Psoas muscle (tissue), 8 donors: ENCODE data around the gene EPS8L1. TPM values are rescaled to one million over a fixed set of nuclear protein-coding genes. Genes with fewer than 3 reads are reported as not detected.

Experiments used
- ATAC-seq, 4 donors: fragments of 200-7000 bp; cut with Tn5 transposase; one replicate each; pipeline ENCODE4 v1.9.1; 2020; ENCODE audit warnings: moderate library complexity in 3 of 4, mild to moderate bottlenecking in 2 of 4
- DNase-seq, 2 donors: peaks; one replicate each; pipeline ENCODE4 v3.0.0-alpha.2; 2020
- H3K27ac ChIP-seq: fragments of 200-600 bp; one replicate; pipeline ENCODE4 v1.8.0; 2022
- H3K27me3 ChIP-seq, 3 donors: fragments of 200-600 bp in 1 of 3; one replicate each; pipeline versions ENCODE4 v1.6.1 to v1.8.0; 2013 to 2022; ENCODE audit warnings: low read length in 2 of 3, mild to moderate bottlenecking in 2 of 3, moderate library complexity in 1 of 3; ENCODE audit not compliant: insufficient read depth in 3 of 3
- H3K36me3 ChIP-seq, 2 donors: fragments of 200-600 bp in 1 of 2; one replicate each; pipeline versions ENCODE4 v1.6.1 to v1.8.0; 2013 to 2022; ENCODE audit warnings: low read depth in 1 of 2, mild to moderate bottlenecking in 1 of 2, moderate library complexity in 1 of 2; ENCODE audit not compliant: insufficient read depth in 1 of 2
- H3K4me1 ChIP-seq: fragments of 200-600 bp; one replicate; pipeline ENCODE4 v1.8.0; 2022
- H3K4me3 ChIP-seq: fragments of 200-600 bp; one replicate; pipeline ENCODE4 v1.8.0; 2022; ENCODE audit warnings: mild to moderate bottlenecking
- H3K9me3 ChIP-seq: fragments of 200-600 bp; one replicate; pipeline ENCODE4 v1.8.0; 2022
- CTCF ChIP-seq: fragments of 200-600 bp; IDR thresholded peaks from one replicate; pipeline ENCODE4 v1.8.0; 2022; ENCODE audit warnings: antibody characterized with exemption
- WGBS, 3 donors: extraction: QIAGEN DNeasy Blood & Tissue Kit; methylation state at CpG; one replicate each; pipeline versions ENCODE4 v1.1.6 to v1.1.7; 2013; 5-methylcytosine and 5-hydroxymethylcytosine counted together
- intact Hi-C, 2 donors: fragments of 100-400 bp; cut with DNase I; formaldehyde crosslinking; loops; one replicate each; pipeline versions ENCODE4 v1.11.0 to v1.14.2; 2022
- polyA plus RNA-seq, 3 donors: library from polyadenylated mRNA; stranded (reverse); fragments of 200-250 nt; gene quantifications; one replicate each; pipeline ENCODE4 v1.2.3, GENCODE V29; 2013
- total RNA-seq, 4 donors: library from RNA; stranded (reverse); fragmentation: NEBNext Ultra II Directional in 2 of 4; extraction: Animal tissue kit (Norgen Biotek cat#: 25700) in 2 of 4; gene quantifications; one replicate each; pipeline versions ENCODE4 v1.2.1 to v1.2.4, GENCODE V29; 2021 to 2023
- donor health status: healthy with polysubstance abuse.
- donor health status: DM: no; HTN: no; CAD: no; lungs with moderate emphysema.
- donor health status: Bipolar disorder and iron deficiency.
- donor health status: healthy.
- donor health status: DM: yes; HTN: yes; CAD: no.
- donor health status: DM: no; HTN: no; CAD: no.
- donor health status: DM: no; HTN: no; CAD: no.
- donor health status: DM: yes; HTN: yes; CAD: no.

EPS8L1 gene
- total and polyA plus RNA-seq, 7 donors, result 0.53 to 2.5 (median 1.0) TPM

- Histone ChIP-seq H3K36me3 (peaks cover 0 to 45% of the 10 kb centered on the region in 2 donors), H3K4me1 (no peaks in the 10 kb centered on the region), H3K9me3 (no peaks in the 10 kb centered on the region), H3K27me3 (no peaks in the 10 kb centered on the region), H3K27ac (no peak overlapping the region), H3K4me3 (no peak overlapping the region)
- intact Hi-C loops, result no loop called here
- ATAC-seq (no peak), DNase-seq (no peak)
- 83 to 93% (median 92%) methylated on average over 10 of the region's 10 CpGs for WGBS, 3 donors
- no peak for TF ChIP-seq CTCF
These were observed 34.4 kb upstream of the EPS8L1 start for GRCh38 chr19:55041244-55041626.

GRCh38 chr19:55041627-55042343, 33.9 kb upstream of the EPS8L1 start:
- intact Hi-C loops, result no loop called here
- no peak for TF ChIP-seq CTCF
- Histone ChIP-seq H3K9me3 (no peaks in the 10 kb centered on the region), H3K4me1 (no peaks in the 10 kb centered on the region), H3K36me3 (peaks cover 0 to 50% of the 10 kb centered on the region in 2 donors), H3K4me3 (no peak overlapping the region), H3K27me3 (no peaks in the 10 kb centered on the region), H3K27ac (no peak overlapping the region)
- DNase-seq, result no peak
- no peak for ATAC-seq
- 64 to 84% (median 77%) methylated on average over 30 of the region's 30 CpGs for WGBS, 3 donors

GRCh38 chr19:55042344-55042678, 33.4 kb upstream of the EPS8L1 start:
- H3K27ac ChIP-seq, result no peak overlapping the region

GRCh38 chr19:55042688-55043087, 33.0 kb upstream of the EPS8L1 start:
- Histone ChIP-seq H3K27me3 (no peaks in the 10 kb centered on the region), H3K36me3 (peaks cover 3 to 59% of the 10 kb centered on the region in 2 donors), H3K9me3 (no peaks in the 10 kb centered on the region), H3K4me1 (no peaks in the 10 kb centered on the region), H3K27ac (no peak overlapping the region), H3K4me3 (no peak overlapping the region)
- WGBS, 3 donors, result 70 to 87% (median 78%) methylated on average over 11 of the region's 11 CpGs
- no peak for ATAC-seq
- intact Hi-C loops, result no loop called here
- no peak for TF ChIP-seq CTCF
- no peak for DNase-seq

More at GRCh38 chr19:55042344-55042678, 33.4 kb upstream of the EPS8L1 start:
- ATAC-seq (no peak), DNase-seq (no peak)
- Histone ChIP-seq H3K4me3 (no peak overlapping the region), H3K27me3 (no peaks in the 10 kb centered on the region), H3K4me1 (no peaks in the 10 kb centered on the region), H3K9me3 (no peaks in the 10 kb centered on the region), H3K36me3 (peaks cover 0 to 55% of the 10 kb centered on the region in 2 donors)
- TF ChIP-seq CTCF, result no peak
- 89 to 92% (median 91%) methylated on average over 9 of the region's 9 CpGs for WGBS, 3 donors
- intact Hi-C loops, result no loop called here

- Histone ChIP-seq H3K27ac (no peak overlapping the region), H3K27me3 (no peaks in the 10 kb centered on the region), H3K4me3 (no peak overlapping the region), H3K36me3 (peaks cover 5 to 75% of the 10 kb centered on the region in 2 donors), H3K4me1 (no peaks in the 10 kb centered on the region), H3K9me3 (no peaks in the 10 kb centered on the region)
- ATAC-seq (no peak), DNase-seq (no peak)
- WGBS, 3 donors, result 82 to 87% (median 87%) methylated on average over 5 of the region's 5 CpGs
- no peak for TF ChIP-seq CTCF
- intact Hi-C loops, result no loop called here
These were observed 31.4 kb upstream of the EPS8L1 start for GRCh38 chr19:55044286-55044685.
